ENCODE data around the gene GPC6.

The GPC6 gene

DNA sequence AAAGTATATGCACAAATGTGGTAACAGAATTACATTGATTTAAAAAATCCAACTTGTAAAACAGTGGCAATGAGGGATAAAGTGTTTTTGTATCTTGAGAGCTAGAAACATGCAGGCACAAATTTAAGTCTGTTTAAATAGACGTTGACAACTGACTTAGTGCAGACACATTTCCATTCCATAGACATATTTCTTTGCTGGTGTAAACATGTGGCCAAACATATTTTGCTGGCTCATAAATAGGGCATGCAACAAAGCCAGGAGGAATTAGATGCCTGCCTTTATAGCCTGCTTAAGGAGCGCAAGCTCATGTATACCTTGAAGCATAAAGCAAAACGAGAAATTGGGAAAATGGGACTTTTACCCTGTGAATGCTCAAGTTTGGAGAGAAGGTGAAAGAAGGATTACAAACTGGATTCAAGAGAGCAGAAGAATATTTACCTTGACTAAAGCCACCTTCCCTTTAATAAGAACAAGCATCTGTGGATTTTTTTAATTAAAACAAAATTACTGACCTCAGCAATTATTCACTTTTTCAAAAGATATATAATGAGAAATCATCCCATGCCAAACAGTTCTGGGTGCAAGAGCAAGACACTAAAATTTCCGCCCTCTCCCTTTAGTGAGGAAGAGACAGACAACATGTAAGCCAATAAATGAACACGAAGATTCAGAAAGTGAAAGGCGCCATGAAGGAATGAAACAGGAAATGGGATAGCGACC, 1181.9 kb downstream of the GPC6 start:
- ChIA-PET POLR2A (interaction anchor here (1.0 kb wide), 1 partner anchor 188 kb away, joined by 3 read pairs; the partner anchor contains the start of gene TGDS), CTCF (interaction anchor here (0.6 to 1.8 kb wide), 2 partner anchors 8 to 112 kb away, joined by 3 to 5 read pairs; no protein-coding TSS in a partner anchor)
- no peak for DNase-seq (ENCODE audit: extremely low spot score)
- no peak for TF ChIP-seq FOXA1 (IDR thresholded peaks at IDR 0.05)
- no peak for TF ChIP-seq SUZ12 (IDR thresholded peaks at IDR 0.05)
- no peak for TF ChIP-seq FOXK2 (IDR thresholded peaks at IDR 0.05)

DNA sequence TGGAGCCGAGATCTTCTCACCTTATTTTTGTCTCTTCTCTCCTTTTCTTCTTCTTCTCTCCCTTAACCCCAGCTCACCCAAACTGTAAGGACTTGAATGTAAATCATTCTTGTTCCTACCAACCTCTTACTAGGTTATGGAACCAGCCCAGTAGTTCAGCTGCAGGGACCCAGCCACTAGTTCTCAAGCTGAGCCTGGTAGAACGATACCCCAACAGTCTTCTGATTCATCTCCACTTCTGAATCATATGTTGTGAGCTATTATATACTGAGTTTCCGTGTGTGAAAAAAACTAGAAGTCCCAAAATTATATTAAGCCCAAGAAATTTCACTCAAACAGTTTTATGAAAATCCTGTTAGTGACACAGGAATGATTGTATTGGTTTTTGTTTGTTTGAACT, 1185.1 kb downstream of the GPC6 start:
- no peak for TF ChIP-seq SP1 (IDR thresholded peaks at IDR 0.05)
- TF ChIP-seq, protein P1, sequence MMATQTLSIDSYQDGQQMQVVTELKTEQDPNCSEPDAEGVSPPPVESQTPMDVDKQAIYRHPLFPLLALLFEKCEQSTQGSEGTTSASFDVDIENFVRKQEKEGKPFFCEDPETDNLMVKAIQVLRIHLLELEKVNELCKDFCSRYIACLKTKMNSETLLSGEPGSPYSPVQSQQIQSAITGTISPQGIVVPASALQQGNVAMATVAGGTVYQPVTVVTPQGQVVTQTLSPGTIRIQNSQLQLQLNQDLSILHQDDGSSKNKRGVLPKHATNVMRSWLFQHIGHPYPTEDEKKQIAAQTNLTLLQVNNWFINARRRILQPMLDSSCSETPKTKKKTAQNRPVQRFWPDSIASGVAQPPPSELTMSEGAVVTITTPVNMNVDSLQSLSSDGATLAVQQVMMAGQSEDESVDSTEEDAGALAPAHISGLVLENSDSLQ (IDR thresholded peaks at IDR 0.05) = no peak
- no peak for TF ChIP-seq ZNF384 (IDR thresholded peaks at IDR 0.05)
- TF ChIP-seq BHLHE40 (IDR thresholded peaks at IDR 0.05; ENCODE audit: borderline replicate concordance) = no peak
- no peak for TF ChIP-seq TARDBP (IDR thresholded peaks at IDR 0.05)
- no peak for TF ChIP-seq NFRKB (IDR thresholded peaks at IDR 0.05)
- TF ChIP-seq FOXK2 (IDR thresholded peaks at IDR 0.05) = no peak
- TF ChIP-seq HDGF (IDR thresholded peaks at IDR 0.05; ENCODE audit: borderline replicate concordance) = no peak
- TF ChIP-seq SUZ12 (IDR thresholded peaks at IDR 0.05) = no peak
- no peak for TF ChIP-seq CTBP1 (IDR thresholded peaks at IDR 0.05; ENCODE audit: borderline replicate concordance)
- CTCF ChIA-PET = no interaction called here
- DNase-seq (ENCODE audit: extremely low spot score) = no peak
- POLR2A ChIA-PET = interaction anchor here (1.2 kb wide), 1 partner anchor 137 kb away, joined by 3 read pairs; no protein-coding TSS in a partner anchor

DNA sequence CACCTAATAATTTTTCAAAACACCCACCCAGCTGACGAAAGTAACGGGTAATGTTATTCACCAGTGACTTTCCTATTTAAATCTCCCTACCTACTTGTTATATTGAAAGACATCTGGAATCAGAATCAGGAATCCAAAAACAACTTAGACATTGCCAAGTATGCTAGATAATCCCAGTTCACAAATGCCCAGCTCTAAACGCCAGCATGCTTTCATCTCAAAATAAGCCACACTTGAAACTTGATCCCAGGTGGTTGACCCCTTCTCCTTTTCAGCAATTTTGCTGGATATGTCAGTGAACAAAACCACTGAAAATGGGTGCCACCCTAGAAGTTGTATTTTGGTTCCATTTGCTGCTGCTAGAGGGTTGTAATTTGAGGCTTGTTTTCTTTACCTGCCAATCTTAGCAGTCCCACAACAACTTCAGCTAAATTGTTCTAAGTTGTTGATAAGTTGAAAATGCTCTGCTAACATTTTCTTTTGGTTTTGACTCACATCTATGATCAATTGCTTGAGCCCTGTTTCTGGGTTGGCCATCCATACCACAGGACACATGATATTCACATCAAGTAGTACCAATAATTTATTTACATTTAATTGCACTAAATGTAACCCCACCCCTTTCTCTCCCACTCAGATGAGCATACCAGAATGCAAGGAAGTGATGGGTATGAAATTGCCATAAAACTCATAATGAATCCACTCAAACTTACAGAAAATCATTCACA, 1186.4 kb downstream of the GPC6 start:
- TF ChIP-seq TARDBP (IDR thresholded peaks at IDR 0.05) (0 out of 2 replicates have a peak, but pooled peaks have one; percentile 13), SP1 (IDR thresholded peaks at IDR 0.05) (no peak)
- DNase-seq (ENCODE audit: extremely low spot score) = no peak
- ChIA-PET CTCF (interaction anchor here (0.6 kb wide), 1 partner anchor 1142 kb away, joined by 4 read pairs; no protein-coding TSS in a partner anchor), POLR2A (no interaction called here)

DNA sequence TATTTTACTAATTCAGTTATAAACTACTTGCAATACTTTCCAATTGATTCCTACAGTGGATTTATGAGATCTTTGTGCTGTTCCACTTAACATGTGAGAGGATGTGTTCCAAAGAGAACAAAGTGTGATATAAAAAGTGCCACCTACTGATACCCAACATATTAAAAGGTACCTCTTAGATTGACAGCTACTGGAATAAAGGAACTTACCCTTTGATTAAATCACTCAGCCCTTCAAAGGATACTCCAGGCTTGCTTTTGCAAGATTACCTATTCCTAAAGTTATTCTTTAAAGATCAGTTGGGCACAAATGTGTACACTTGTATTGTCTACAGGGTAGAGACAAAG, 1187.0 kb downstream of the GPC6 start:
- ChIA-PET CTCF (no interaction called here), POLR2A (no interaction called here)
- TF ChIP-seq, protein P1 (IDR thresholded peaks at IDR 0.05) = peak; percentile 53
- TF ChIP-seq ZNF384 (IDR thresholded peaks at IDR 0.05) (no peak), HDGF (IDR thresholded peaks at IDR 0.05; ENCODE audit: borderline replicate concordance) (no peak)
- DNase-seq (ENCODE audit: extremely low spot score) = no peak

DNA sequence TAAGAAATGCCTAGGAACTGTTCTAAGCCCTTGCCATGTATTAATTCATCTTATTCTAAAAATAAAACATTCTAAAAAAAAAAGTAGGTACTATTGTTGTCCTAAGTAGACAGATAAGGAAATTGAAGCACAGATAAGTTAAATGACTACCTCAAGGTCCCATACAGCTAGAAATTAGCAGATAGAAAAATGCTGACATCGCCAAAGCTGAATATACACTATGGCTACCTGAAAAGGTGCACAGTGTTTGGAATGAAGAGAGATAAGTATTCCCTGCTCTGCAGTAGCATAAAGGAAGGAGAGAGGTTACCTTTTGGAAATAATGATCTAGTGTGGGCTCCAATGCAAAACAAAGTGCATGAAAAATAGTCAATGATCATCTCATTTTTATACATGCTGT, 1187.5 kb downstream of the GPC6 start:
- CTCF ChIA-PET = interaction anchor here (0.6 to 3.4 kb wide), 5 partner anchors 11 to 465 kb away, joined by 3 to 29 read pairs (median 9); no protein-coding TSS in a partner anchor
- no peak for DNase-seq (ENCODE audit: extremely low spot score)
- TF ChIP-seq NFRKB (IDR thresholded peaks at IDR 0.05) (no peak), SUZ12 (IDR thresholded peaks at IDR 0.05) (no peak), CTBP1 (IDR thresholded peaks at IDR 0.05; ENCODE audit: borderline replicate concordance) (no peak), LEF1 (IDR thresholded peaks at IDR 0.05; ENCODE audit: borderline replicate concordance) (no peak), BHLHE40 (IDR thresholded peaks at IDR 0.05; ENCODE audit: borderline replicate concordance) (no peak), ELF4 (IDR thresholded peaks at IDR 0.05) (no peak), L3MBTL2 (conservative IDR thresholded peaks at IDR 0.05) (no peak), TARDBP (IDR thresholded peaks at IDR 0.05) (no peak), ZNF384 (IDR thresholded peaks at IDR 0.05) (no peak), SP1 (IDR thresholded peaks at IDR 0.05) (no peak), FOXM1 (IDR thresholded peaks at IDR 0.05; ENCODE audit: borderline replicate concordance) (no peak), FOXK2 (IDR thresholded peaks at IDR 0.05) (no peak), HDGF (IDR thresholded peaks at IDR 0.05; ENCODE audit: borderline replicate concordance) (no peak), FOXA1 (IDR thresholded peaks at IDR 0.05) (no peak), ARNT (IDR thresholded peaks at IDR 0.05) (no peak)
- TF ChIP-seq, protein P1 (IDR thresholded peaks at IDR 0.05) = no peak
- POLR2A ChIA-PET = no interaction called here

DNA sequence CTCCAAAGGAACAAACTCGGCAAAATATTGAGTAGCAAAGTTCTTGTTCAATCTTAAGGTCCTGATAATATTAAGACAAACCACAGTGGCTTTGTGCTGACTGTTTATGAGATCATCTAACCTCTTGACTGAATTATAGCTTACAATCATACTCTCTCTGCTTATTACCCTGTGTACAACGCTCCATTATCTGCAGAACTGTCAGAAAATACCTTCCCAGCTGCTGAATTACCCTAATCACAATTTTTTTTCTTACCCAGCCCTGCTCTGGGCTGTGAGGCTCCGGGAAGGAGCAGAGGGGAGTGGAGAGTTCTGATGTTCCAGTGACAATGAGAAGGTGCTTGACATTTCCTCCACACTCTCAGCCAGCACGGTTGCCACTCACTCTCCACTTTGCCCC, 1188.1 kb downstream of the GPC6 start:
- POLR2A ChIA-PET = no interaction called here
- no peak for TF ChIP-seq FOXA1 (IDR thresholded peaks at IDR 0.05)
- TF ChIP-seq ELF4 (IDR thresholded peaks at IDR 0.05) = no peak
- no peak for TF ChIP-seq ARNT (IDR thresholded peaks at IDR 0.05)
- no peak for TF ChIP-seq BHLHE40 (IDR thresholded peaks at IDR 0.05; ENCODE audit: borderline replicate concordance)
- no peak for DNase-seq (ENCODE audit: extremely low spot score)
- CTCF ChIA-PET = interaction anchor here (0.5 to 3.4 kb wide), 8 partner anchors 11 to 855 kb away, joined by 3 to 29 read pairs (median 6); no protein-coding TSS in a partner anchor
